GM11168 (cell line): Measurements from ENCODE around the gene COL18A1.

Source experiments
- in situ Hi-C: fragments of 300-500 bp; cut with MboI; formaldehyde crosslinking; loops from one replicate; pipeline ENCODE4 v1.12.0; 2022; ENCODE audit warnings: low sequenced_read_pairs; ENCODE audit not compliant: unreplicated experiment

The COL18A1 gene

DNA sequence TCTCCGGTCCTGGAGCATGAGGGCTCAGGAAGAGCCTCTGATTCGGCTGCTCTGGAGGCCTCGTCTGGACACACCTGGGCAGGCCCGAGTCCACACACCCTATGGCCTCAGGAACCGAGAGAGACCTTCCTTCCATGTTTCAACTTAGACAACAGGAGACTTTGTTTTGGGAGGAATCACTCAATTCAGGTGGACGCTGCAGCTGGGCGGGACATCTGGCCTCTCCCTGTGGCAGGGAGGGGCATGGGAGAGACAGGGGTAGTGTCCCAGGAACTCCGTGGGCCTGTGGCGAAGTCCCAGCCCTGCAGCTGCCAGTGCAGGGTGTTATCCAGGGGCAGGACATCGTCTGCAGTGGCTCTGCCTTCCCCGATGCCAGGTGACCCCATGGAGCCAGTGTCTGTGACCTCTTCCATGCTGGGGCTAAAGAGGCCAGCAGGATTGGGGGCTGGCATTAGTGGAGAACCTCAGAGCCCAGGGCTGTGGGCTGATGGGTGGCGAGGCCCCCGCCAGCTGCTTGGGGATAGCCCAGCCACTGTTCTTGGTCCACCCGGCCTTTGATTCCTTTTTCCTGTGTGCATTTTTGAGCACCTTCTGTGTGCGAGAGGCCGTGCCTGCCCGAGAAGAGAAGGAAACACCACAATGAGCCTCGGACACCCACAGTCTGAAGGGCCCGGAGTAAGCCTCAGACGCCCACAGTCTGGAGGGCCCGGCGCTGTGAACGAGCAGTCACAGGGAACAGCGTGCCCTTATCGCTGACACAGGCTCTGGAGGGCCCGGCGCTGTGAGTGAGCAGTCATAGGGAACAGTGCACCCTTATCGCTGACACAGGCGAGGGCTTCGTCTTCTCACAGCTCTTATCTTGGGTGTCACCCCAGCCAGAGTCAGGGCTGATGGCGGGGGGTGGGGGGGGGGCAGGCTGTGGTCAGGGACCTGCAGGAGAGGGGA is 6.2 kb downstream of the COL18A1 start:
- in situ Hi-C loops = no loop called here

DNA sequence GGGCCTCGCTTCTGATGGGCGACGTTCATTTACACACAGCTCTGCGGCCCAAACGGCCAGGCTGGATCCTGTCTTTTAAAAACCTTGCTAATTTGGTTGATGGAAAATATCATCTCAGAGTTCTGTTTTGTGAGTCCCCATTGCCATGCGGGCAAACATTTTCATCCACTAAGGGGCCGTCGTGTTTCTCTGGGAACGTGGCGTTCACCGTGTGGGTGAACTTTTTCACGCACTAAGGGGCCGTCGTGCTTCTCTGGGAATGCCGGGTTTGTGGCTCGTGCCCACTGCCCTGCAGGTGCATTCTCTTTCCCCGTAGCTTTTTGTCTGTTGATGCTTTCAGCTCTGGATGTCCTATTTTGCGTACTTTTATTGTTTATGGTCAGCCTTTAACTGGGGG is 6.8 kb downstream of the COL18A1 start:
- in situ Hi-C loops = no loop called here

DNA sequence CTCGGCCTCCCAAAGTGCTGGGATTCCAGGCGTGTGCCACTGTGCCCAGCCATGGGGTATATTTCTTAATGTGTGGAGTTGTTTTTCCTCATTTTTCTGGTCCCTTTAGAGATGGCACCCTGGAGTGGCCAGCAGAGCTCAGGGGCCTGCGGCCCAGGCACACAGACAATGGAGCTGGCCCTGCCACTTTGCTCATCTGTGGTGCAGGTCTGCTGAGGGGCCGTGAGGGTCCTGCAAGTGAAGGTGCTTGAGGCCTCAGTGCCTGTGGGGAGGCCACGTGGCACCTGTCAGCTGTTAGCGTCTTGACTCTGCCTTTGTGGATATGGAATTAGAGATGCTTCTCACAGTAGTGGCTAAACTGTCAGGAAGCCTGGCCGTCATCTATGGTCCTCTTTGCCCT is 7.5 kb downstream of the COL18A1 start:
- in situ Hi-C loops = no loop called here

DNA sequence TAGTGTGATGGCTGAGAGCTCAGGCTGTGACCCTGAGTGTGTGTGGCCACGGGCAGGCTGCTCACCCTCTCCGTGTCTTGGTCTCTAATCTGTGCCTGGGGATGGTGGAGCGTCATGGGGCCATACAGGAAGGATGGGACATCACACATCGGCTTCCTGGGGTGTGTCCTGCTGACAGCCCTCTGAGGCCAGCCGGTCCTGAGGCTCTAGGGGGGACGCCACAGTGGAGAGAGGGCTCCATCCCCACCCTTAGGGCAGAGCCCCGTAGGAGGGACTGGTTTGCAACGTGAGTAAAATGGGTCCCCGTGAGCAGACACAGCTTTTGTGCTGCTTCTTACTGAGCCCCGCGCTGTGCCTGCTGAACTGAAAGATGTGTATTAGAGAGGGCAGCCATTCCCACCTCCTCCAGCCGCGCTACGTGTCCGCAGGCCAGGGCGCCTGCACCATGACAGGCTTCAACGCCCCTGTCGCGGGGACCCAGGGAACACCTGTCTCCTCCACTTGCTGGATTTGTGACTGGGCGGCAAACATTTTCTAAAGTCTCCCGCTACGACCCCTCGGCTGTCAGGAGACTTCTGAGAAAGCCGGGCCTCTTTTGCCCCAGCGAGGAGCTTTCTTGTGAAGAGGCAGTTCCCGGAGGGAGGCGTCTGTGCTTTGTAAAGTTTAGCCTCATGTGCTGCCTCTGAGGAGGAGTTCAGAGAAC is 8.1 kb downstream of the COL18A1 start:
- in situ Hi-C loops = no loop called here

DNA sequence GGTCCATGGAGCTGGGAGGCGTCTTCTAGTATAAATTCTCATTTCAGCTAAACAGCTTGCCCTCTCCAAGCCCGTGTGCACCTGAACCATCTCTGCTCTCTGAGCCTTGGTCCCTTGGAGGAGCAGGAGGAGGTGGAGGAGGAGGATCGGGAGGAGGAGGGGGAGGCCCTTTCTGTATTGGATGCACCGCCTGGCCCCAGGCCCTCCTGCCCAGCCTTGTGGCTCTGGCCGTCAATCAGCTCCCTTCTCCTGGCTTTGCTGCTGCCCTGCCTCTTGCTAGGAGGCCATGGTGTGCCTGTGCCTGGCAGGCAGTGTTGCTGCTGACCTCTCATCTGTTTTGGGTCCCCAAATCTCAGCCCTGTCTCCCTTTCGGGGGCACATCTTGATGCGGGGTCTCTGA is 9.0 kb downstream of the COL18A1 start:
- in situ Hi-C loops = no loop called here

DNA sequence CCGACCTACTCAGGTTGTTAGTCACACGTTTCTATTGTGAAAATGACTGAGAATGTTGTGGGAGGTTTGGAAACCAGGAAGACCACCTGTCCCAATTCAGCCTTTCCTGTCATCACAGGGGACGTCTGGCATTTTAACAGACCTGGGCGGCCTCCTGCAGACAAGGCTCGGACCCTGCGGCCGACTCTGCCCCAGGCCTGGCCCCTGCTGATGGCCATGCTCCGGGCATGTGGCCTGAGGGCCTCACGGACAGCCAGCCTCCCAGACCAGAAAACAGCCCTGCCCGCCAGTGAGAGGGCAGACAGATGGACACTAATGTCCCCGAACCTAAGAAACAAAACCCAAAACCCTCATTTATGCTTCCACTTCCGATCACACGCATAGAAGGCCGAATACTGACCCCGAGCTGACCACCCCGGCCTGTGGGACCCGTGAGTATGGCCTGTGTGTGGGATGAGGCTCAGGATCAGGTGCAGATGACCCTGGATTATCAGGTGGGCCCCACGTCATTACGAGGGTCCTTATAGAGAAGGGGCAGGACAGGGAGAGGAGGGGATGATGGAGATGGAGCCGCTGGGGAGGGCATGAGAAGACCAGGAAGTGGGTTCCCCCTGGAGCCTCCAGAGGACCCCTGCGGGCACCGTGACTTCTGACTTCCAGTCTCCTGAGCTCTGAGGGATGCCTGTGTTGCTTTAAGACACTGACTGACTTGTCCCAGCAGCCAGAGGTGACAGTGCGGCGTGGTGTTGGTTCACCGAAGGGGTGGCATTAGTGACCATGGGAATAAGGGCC is 9.6 kb downstream of the COL18A1 start:
- in situ Hi-C loops = no loop called here

DNA sequence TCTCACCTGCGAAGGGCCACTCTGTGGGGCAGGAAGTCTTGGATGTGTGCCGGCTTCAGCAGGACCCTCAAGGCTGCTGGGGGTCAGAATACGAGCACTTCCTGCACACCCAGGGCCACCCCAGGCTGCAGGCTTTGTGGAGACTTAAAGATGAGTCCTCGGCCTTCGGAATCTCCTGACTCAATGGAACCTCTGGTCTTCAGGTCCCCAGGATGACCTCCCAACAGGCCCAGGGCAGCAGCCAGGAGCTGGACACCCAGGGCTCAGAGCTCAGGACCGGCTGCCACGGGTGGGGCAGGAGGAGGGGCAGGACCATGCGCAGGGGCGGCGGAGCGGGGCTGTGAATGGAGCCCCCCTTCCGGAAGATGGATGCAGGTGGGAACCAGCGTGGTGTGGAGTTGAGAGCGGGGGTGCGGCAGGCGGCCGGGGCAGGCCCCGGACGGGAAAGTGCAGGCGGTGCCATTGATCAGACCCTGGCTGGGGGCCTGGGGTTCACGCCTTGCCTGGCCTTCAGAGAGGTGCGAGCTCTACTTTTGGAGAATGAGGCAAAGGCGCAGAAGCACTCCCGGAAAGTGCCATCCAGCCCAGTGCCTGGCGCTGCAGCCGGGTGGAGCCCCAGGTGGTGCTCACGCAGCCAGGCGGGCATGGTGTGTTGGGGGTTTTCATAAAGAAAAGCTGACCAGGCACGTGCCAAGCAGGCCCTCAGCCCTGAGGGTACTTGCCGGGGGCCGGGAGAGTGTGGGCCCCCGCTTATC is 10.4 kb downstream of the COL18A1 start:
- in situ Hi-C loops = no loop called here

DNA sequence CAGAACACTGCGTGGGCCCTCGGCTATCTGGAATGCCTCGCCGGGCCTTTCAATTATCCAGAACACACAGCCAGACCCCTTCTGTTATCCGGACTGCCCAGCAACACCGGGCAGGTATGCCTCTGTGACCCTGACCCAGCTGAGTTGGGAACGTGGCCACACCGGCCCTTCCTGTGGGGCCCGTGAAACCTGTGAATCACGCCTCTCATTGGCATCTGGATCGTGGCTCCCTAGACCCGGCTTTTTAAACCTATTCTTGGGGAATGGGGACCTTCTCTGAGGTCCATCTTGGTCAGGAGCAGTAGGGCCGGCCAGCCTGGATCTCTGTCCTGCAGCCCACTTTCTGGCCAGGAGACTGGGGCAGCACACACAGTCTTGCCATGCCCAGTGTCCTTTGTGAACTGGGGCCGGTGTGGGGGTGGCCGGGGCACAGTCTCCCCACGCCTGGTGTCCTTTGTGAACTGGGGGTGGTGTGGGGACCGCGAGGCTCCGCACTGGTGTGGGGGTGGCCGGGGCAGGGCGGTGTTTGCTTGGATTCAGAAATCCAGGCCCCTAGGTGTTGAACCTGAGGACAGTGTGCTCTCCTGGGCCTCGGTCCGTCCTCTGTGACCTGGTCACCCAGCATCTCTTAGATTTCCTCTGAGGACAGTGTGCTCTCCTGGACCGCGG is 11.1 kb downstream of the COL18A1 start:
- in situ Hi-C loops = no loop called here

DNA sequence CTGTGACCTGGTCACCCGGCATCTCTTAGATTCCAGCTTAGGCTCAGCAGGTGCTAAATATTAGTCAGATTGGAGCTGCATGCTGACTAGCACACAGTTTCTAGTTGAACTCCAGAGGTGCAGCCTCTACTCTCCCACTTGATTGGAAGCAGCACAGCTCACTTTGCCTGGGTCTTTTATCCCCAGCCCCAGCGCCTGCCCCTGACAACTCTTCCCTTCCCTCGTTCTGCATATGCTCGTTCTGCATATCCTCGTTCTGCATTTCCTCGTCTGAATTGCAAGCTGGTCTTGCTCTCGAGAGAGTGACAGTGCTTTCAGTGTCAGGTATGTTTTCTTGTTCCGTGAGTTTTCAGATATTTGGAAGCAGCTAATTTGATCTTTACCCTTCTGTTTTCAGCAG is 11.7 kb downstream of the COL18A1 start:
- in situ Hi-C loops = no loop called here

DNA sequence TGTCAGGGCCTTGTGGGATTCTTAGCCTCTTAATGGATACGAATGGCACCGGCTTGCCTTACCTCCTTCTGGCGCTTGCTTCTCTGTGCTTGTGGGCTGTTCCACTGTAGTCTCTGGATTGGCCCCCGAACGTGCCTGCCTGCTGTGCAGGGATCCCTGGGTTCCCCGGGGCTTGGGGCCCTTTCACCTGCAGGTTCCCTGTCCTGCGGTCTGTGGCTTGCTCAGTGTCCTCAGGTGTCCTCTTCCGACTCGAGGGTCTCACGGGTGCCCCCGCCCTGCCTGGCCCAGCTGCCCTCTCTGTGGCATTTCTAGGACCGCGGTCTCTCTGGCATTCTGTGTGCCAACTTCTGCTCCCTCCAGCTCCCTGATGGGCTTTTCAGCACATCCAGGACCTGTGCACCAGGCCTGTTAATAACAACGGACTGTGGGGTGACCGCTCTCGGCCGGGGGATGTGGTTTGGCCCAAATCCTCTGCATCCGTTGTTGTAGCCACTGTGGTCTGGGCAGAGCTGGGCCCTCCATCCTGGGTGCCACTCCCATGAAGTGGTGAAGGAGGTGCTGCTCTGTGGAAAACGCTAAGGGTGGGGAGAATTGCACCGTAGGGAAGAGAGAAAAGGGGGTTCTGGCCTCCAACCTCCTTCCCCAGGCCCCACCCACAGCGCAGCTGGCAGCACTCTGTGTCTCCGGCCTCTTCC is 12.4 kb downstream of the COL18A1 start:
- in situ Hi-C loops = no loop called here

DNA sequence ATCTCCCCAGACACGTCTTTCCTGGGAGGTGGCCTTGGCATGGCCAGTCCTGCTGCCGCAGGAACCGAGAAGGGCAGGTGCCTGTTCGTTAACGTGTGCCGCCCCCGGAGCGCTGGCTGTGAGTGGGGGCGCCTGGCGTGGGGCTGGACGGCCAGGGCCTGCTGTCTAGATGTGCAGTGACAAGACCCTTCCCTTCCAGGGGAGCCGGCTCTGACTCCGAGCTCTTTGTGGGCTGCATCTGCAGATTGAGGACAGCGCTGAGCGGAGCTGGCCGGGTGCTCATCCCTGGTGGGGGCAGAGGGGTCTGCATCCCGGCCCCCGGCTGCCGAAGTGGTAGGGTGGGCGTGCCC is 13.0 kb downstream of the COL18A1 start:
- in situ Hi-C loops = no loop called here

DNA sequence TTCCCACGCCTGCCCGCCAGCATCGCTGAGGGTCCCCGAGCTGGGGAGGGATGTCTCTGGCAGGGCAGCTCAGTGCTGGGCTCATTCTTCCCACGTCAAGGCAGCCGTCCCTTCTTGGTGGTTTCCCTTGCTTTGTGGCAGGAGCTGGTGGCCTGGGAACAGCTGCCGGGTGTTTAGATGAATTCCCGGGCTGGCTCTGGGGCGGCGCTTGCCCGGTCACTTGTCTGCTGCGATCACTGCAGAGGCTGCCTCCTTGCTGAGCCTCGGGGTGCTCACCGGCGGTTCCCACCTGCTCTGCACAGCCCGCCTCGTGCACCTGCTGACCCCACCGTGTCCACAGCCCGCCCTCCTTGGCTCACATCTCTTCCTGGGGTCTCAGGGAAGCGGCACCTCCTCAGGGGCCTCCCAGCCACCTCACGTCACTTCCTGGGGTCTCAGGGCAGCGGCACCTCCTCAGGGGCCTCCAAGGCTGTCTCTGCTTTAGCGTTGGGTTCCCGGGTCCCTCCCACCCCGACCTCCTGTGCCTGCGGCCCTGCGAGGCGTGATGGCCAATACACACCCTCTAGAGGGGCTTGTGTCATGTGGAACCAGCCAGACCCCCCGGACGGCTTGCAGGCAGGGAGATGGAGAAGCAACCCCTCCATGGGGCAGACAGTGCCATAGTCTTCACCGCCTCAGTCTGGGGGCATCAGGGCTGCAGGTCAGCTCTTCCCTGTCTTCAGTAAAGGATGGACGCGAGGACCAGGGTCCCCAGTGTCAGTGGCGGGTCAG is 13.5 kb downstream of the COL18A1 start:
- in situ Hi-C loops = no loop called here

DNA sequence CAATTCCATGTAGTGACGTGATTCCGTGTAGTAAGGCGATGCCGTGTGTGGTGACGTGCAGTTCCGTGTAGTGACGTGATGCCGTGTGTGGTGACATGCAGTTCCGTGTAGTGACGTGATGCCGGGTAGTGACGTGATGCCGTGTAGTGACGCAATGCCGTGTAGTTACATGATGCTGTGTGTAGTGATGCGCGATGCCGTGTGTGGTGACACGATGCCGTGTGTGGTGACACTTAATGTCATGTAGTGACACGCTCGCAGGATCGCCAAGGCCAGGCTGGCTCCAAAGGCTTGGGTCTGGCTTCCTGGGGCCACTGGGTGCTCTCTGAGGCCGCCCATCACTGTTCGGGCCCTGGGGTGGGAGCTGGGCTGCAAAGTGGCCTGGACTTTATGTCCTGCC is 14.2 kb downstream of the COL18A1 start:
- in situ Hi-C loops = no loop called here

DNA sequence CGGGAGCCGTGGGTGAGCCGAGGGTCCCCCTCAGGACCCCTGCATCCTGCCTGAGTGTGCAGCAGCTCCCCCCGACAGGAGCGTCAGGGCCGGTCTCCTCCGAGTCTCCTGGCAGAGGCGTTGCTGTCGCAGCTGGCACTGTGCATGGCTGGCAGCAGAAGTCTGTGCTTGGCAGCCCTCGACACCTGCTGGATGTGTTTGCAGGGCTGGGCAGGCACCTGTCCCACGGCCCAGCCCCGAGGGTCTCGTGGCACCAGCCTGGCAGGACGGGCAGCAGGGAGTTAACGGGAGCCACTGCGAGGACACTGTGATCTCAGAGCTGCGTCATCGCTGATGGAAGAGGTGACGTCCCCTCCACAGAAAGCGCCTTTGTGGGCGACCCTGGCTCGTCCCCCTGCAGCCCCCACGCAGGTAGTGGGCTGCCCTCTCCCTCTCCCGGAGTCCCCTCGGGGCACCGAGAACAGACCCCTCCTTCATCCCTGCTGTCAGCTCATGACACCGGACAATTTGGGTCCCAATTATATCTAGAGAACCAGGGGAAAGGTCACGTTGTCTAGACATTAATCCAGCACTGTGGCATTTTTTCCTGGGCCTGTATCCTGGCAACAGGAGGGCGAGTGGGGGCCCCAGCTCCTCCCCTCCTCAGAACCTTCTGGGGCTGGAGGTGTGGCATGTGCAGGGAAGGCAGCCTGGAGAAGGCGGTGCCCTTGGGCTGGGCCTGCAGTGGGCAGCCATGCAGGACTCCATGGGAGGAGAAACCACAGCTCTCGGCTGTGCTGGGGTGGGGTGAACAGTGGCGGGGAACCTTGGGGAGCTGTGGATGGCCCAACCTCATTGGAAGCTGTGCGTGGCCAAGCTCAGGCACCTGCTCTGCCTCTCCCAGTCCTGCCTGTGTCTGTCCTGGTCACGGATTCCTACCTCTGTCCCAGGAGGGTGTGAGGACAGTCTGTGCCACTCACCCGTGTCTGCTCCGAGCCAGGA is 15.4 kb downstream of the COL18A1 start:
- in situ Hi-C loops = no loop called here

DNA sequence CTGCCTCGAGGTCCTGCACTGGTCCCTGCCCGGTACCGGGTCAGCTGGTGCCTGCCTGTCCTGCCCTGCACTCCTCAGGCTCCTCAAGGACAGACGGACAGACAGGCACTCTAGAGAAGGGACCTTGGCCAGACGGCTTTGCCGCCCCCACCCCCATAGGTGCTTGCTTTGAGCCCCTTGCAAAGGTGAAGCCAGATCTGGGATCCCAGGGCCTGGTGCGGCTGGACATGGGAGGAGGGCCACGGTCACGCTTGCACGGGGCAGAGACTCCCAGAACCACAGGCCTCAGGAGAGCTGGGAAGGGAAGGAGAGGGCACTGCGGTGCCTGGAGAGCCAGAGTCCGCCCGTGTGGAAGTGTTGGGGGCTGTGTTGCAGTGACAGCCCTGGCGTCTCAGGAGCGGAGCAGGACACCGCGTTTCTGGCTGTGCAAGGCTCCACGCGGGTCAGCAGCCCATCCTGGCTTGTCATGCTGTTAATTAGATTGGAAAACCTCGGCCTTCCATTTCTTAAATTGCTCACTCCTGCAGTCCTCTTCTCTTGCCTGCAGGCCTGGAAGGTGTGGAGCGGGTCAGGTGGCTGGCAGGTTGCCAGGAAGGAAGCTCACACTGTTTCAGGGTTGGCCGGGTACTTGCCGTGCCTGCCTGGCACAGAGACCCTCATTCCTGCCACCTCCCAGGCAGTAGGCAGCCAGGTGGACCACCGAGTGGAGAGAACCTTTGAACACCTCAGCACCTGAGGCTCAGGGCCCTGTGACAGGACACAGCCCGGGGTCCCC is 16.3 kb downstream of the COL18A1 start:
- in situ Hi-C loops = no loop called here
